ENCODE data around the gene SCCPDH.

SCCPDH gene

DNA sequence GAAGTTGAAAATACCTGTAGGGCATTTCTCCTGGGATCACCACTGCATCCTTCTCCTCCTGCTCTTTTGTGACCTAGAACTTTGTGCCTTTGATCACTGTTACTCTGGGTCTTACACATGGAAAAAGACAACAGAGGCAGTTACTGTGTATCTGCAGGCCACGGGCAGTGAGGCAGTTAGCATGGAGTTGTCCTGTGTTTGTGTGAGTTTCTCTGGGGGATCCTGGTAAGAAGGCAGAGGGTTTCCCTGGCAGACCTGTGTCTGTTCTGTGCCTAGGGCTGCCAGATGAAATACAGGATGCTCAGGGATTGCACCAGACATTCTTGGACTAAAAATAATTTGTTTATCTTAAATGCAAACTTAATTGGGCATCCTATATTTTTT is 44.4 kb upstream of the SCCPDH start:
- H3K4me1 ChIP-seq (ENCODE audit: control insufficient read depth, insufficient read depth, low read length): no peaks in the 10 kb centered on the region
- H3K36me3 ChIP-seq (ENCODE audit: control insufficient read depth in 2 of 2, insufficient read depth in 1 of 2, low read length in 2 of 2): no peaks in the 10 kb centered on the region
- TF ChIP-seq ZNF658 (tag by site-specific recombination; IDR thresholded peaks at IDR 0.05) (no peak), ZNF341 (tag by site-specific recombination; IDR thresholded peaks at IDR 0.05; ENCODE audit: low read depth) (no peak), ZNF610 (tag by site-specific recombination; IDR thresholded peaks at IDR 0.05; ENCODE audit: borderline replicate concordance) (no peak), BCL11B (tag by site-specific recombination; IDR thresholded peaks at IDR 0.05; ENCODE audit: low read depth) (no peak), ZNF791 (tag by site-specific recombination; IDR thresholded peaks at IDR 0.05) (no peak), ZSCAN23 (tag by site-specific recombination; IDR thresholded peaks at IDR 0.05) (no peak)
- TF ChIP-seq, protein P1, sequence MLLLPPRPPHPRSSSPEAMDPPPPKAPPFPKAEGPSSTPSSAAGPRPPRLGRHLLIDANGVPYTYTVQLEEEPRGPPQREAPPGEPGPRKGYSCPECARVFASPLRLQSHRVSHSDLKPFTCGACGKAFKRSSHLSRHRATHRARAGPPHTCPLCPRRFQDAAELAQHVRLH (tag by site-specific recombination; IDR thresholded peaks at IDR 0.05): no peak
- TF ChIP-seq, protein P2, sequence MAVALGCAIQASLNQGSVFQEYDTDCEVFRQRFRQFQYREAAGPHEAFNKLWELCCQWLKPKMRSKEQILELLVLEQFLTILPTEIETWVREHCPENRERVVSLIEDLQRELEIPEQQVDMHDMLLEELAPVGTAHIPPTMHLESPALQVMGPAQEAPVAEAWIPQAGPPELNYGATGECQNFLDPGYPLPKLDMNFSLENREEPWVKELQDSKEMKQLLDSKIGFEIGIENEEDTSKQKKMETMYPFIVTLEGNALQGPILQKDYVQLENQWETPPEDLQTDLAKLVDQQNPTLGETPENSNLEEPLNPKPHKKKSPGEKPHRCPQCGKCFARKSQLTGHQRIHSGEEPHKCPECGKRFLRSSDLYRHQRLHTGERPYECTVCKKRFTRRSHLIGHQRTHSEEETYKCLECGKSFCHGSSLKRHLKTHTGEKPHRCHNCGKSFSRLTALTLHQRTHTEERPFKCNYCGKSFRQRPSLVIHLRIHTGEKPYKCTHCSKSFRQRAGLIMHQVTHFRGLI (tag by site-specific recombination; IDR thresholded peaks at IDR 0.05): no peak
- no peak overlapping the region for H3K27ac ChIP-seq (ENCODE audit: extremely low read depth, low read depth, low read length)
- no peak overlapping the region for H3K4me3 ChIP-seq (ENCODE audit: low read depth, low read length)
- H3K9me3 ChIP-seq (ENCODE audit: control insufficient read depth, insufficient read depth, low read depth, low read length): no peaks in the 10 kb centered on the region
- CTCF ChIA-PET: interaction anchor here (1.9 to 2.1 kb wide), 2 partner anchors 10 kb away, joined by 4 to 5 read pairs; no protein-coding TSS in a partner anchor
- POLR2A ChIA-PET: no interaction called here

DNA sequence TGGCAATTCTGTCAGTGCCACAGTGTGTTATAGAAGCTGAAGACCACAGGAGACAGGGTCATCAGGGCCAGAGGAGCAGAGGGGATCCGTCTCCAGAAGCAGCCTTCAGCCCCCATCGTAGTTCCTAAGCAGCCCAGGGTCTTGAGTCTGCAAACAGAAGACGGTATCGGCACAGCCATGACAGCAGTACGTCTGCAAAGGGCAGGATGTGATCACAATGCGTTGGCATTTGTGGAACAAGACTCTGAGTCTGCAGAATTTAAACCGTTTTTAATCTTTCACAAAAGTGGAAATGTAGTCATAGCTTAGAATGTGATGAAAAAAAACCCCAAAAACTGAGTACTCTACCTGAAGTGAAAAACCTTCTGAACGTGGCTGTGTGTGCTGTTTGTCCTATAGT is 44.0 kb upstream of the SCCPDH start:
- TF ChIP-seq FEZF1 (tag by site-specific recombination; IDR thresholded peaks at IDR 0.05) (no peak), KLF10 (tag by site-specific recombination; IDR thresholded peaks at IDR 0.05) (no peak), BCL11A (tag by site-specific recombination; IDR thresholded peaks at IDR 0.05; ENCODE audit: low read depth) (no peak), ZNF837 (tag by site-specific recombination; IDR thresholded peaks at IDR 0.05) (no peak), ZNF501 (tag by site-specific recombination; IDR thresholded peaks at IDR 0.05) (no peak), ZNF311 (tag by site-specific recombination; IDR thresholded peaks at IDR 0.05; ENCODE audit: borderline replicate concordance) (no peak), ZNF610 (tag by site-specific recombination; IDR thresholded peaks at IDR 0.05; ENCODE audit: borderline replicate concordance) (no peak), ZNF394 (tag by site-specific recombination; IDR thresholded peaks at IDR 0.05; ENCODE audit: borderline replicate concordance) (no peak), ZNF157 (tag by site-specific recombination; IDR thresholded peaks at IDR 0.05) (no peak), ZNF248 (tag by site-specific recombination; IDR thresholded peaks at IDR 0.05) (no peak), TRIM28 (IDR thresholded peaks at IDR 0.05; ENCODE audit: borderline replicate concordance, low read length) (no peak)
- TF ChIP-seq, protein P3, sequence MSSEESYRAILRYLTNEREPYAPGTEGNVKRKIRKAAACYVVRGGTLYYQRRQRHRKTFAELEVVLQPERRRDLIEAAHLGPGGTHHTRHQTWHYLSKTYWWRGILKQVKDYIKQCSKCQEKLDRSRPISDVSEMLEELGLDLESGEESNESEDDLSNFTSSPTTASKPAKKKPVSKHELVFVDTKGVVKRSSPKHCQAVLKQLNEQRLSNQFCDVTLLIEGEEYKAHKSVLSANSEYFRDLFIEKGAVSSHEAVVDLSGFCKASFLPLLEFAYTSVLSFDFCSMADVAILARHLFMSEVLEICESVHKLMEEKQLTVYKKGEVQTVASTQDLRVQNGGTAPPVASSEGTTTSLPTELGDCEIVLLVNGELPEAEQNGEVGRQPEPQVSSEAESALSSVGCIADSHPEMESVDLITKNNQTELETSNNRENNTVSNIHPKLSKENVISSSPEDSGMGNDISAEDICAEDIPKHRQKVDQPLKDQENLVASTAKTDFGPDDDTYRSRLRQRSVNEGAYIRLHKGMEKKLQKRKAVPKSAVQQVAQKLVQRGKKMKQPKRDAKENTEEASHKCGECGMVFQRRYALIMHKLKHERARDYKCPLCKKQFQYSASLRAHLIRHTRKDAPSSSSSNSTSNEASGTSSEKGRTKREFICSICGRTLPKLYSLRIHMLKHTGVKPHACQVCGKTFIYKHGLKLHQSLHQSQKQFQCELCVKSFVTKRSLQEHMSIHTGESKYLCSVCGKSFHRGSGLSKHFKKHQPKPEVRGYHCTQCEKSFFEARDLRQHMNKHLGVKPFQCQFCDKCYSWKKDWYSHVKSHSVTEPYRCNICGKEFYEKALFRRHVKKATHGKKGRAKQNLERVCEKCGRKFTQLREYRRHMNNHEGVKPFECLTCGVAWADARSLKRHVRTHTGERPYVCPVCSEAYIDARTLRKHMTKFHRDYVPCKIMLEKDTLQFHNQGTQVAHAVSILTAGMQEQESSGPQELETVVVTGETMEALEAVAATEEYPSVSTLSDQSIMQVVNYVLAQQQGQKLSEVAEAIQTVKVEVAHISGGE (tag by site-specific recombination; conservative IDR thresholded peaks at IDR 0.05; ENCODE audit: low read depth): no peak
- TF ChIP-seq, protein P4, sequence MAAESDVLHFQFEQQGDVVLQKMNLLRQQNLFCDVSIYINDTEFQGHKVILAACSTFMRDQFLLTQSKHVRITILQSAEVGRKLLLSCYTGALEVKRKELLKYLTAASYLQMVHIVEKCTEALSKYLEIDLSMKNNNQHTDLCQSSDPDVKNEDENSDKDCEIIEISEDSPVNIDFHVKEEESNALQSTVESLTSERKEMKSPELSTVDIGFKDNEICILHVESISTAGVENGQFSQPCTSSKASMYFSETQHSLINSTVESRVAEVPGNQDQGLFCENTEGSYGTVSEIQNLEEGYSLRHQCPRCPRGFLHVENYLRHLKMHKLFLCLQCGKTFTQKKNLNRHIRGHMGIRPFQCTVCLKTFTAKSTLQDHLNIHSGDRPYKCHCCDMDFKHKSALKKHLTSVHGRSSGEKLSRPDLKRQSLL (tag by site-specific recombination; IDR thresholded peaks at IDR 0.05): no peak
- TF ChIP-seq, protein P5, sequence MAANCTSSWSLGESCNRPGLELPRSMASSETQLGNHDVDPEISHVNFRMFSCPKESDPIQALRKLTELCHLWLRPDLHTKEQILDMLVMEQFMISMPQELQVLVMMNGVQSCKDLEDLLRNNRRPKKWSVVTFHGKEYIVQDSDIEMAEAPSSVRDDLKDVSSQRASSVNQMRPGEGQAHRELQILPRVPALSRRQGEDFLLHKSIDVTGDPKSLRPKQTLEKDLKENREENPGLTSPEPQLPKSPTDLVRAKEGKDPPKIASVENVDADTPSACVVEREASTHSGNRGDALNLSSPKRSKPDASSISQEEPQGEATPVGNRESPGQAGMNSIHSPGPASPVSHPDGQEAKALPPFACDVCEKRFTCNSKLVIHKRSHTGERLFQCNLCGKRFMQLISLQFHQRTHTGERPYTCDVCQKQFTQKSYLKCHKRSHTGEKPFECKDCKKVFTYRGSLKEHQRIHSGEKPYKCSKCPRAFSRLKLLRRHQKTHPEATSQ (tag by site-specific recombination; IDR thresholded peaks at IDR 0.05): no peak
- POLR2A ChIA-PET: no interaction called here
- H3K4me3 ChIP-seq (ENCODE audit: low read depth, low read length): no peak overlapping the region
- H3K9me3 ChIP-seq (ENCODE audit: control insufficient read depth, insufficient read depth, low read depth, low read length): no peaks in the 10 kb centered on the region
- H3K36me3 ChIP-seq (ENCODE audit: control insufficient read depth in 2 of 2, insufficient read depth in 1 of 2, low read length in 2 of 2): no peaks in the 10 kb centered on the region
- no peak overlapping the region for H3K27ac ChIP-seq (ENCODE audit: extremely low read depth, low read depth, low read length)
- no peaks in the 10 kb centered on the region for H3K4me1 ChIP-seq (ENCODE audit: control insufficient read depth, insufficient read depth, low read length)
- CTCF ChIA-PET: interaction anchor here (2.1 kb wide), 1 partner anchor 10 kb away, joined by 5 read pairs; no protein-coding TSS in a partner anchor

Data from HEK293 (cell line).